Keratinocyte (primary cell): Measurements from ENCODE around the gene MTX2. TPM values are rescaled to one million over a fixed set of nuclear protein-coding genes. Genes with fewer than 3 reads are reported as not detected.

Experiments
- DNase-seq: peaks from one replicate; pipeline ENCODE4 v3.0.0-alpha.2; 2011; ENCODE audit warnings: low read depth, missing footprints, low spot score
- FAIRE-seq: peaks from 2 replicates; lab custom pipeline; 2011; peaks lifted over from hg19 to GRCh38; lab: Jason Lieb, UNC
- H2AFZ ChIP-seq: 2 replicates; pipeline ENCODE4 v1.6.0; 2012; ENCODE audit warnings: low read length, control low read depth, inconsistent platforms; ENCODE audit not compliant: control insufficient read depth
- H3K27ac ChIP-seq: 2 replicates; pipeline ENCODE4 v1.5.1; 2011; ENCODE audit warnings: low read length; ENCODE audit not compliant: control insufficient read depth, insufficient read depth
- H3K27me3 ChIP-seq: 3 replicates; pipeline ENCODE4 v1.6.0; 2011; ENCODE audit warnings: low read length; ENCODE audit not compliant: control insufficient read depth, insufficient read depth; ENCODE audit errors: extremely low read depth
- H3K36me3 ChIP-seq, 2 experiments: 2 replicates in 1 of 2; 3 replicates in 1 of 2; pipeline ENCODE4 v1.5.1; 2011; ENCODE audit warnings: low read length in 2 of 2, mild to moderate bottlenecking in 1 of 2; ENCODE audit not compliant: control insufficient read depth in 2 of 2, insufficient read depth in 2 of 2; ENCODE audit errors: extremely low read depth in 1 of 2
- H3K4me1 ChIP-seq: 3 replicates; pipeline ENCODE4 v1.5.1; 2011; ENCODE audit warnings: low read length; ENCODE audit not compliant: control insufficient read depth, insufficient read depth; ENCODE audit errors: extremely low read depth
- H3K4me2 ChIP-seq: 3 replicates; pipeline ENCODE4 v1.6.0; 2011; ENCODE audit warnings: low read depth, low read length; ENCODE audit not compliant: control insufficient read depth, insufficient read depth; ENCODE audit errors: extremely low read depth
- H3K4me3 ChIP-seq, 3 experiments: fragments of 200-600 bp in 1 of 3; sonication (generic) in 1 of 3; 2 replicates in 2 of 3; 3 replicates in 1 of 3; pipeline ENCODE4 v1.5.1; 2011 to 2016; ENCODE audit warnings: low read length in 3 of 3, mild to moderate bottlenecking in 3 of 3, control low read depth in 2 of 3, inconsistent platforms in 1 of 3, low read depth in 1 of 3, mixed read lengths in 1 of 3, mixed run types in 1 of 3, moderate library complexity in 1 of 3; ENCODE audit not compliant: control insufficient read depth in 2 of 3, insufficient read depth in 2 of 3; ENCODE audit errors: extremely low read depth in 1 of 3
- H3K79me2 ChIP-seq: 2 replicates; pipeline ENCODE4 v1.6.0; 2012; ENCODE audit warnings: low read length; ENCODE audit not compliant: control insufficient read depth, insufficient read depth
- H3K9ac ChIP-seq: 3 replicates; pipeline ENCODE4 v1.6.0; 2011; ENCODE audit warnings: low read length; ENCODE audit not compliant: control insufficient read depth, insufficient read depth; ENCODE audit errors: extremely low read depth
- H3K9me1 ChIP-seq: 3 replicates; pipeline ENCODE4 v1.6.0; 2011; ENCODE audit warnings: low read length; ENCODE audit not compliant: control insufficient read depth, insufficient read depth; ENCODE audit errors: extremely low read depth
- H3K9me3 ChIP-seq: 2 replicates; pipeline ENCODE4 v1.5.1; 2012; ENCODE audit warnings: low read depth, low read length; ENCODE audit not compliant: control insufficient read depth
- H4K20me1 ChIP-seq: 3 replicates; pipeline ENCODE4 v1.6.0; 2011; ENCODE audit warnings: low read length; ENCODE audit not compliant: control insufficient read depth, insufficient read depth; ENCODE audit errors: extremely low read depth
- CTCF ChIP-seq, 3 experiments: IDR thresholded peaks in 1 of 3; conservative IDR thresholded peaks in 1 of 3; optimal IDR thresholded peaks in 1 of 3; 2 replicates in 2 of 3; 3 replicates in 1 of 3; pipeline versions ENCODE3 to v1.5.1; 2011; ENCODE audit warnings: low read length in 3 of 3, mild to moderate bottlenecking in 3 of 3, moderate library complexity in 2 of 3, control low read depth in 1 of 3, inconsistent platforms in 1 of 3; ENCODE audit not compliant: insufficient read depth in 2 of 3; ENCODE audit errors: extremely low read depth in 1 of 3
- EZH2 ChIP-seq: IDR thresholded peaks from one replicate; pipeline ENCODE4 v1.6.1; 2012; ENCODE audit warnings: inconsistent platforms, mild to moderate bottlenecking, low read length, moderate library complexity
- dilution Hi-C: fragments of 300-500 bp; cut with MboI; formaldehyde crosslinking; loops from one replicate; pipeline ENCODE4 v1.7.0; 2020; ENCODE audit warnings: low sequenced_read_pairs; ENCODE audit not compliant: extremely low pct_ligation_motif_present
- polyA plus RNA-seq, 5 experiments: library from polyadenylated mRNA; depleted of rRNA in 3 of 5; stranded (reverse) in 3 of 5; stranded (forward) in 1 of 5; unstranded in 1 of 5; fragments of >200 nt; gene quantifications; 1 replicate in 1 of 5; 2 replicates in 3 of 5; 3 replicates in 1 of 5; pipeline versions ENCODE4 v1.2.1 to v1.2.3, GENCODE V29; 2011 to 2012; ENCODE audit warnings: missing spikeins in 2 of 5, low read depth in 1 of 5, low replicate concordance in 1 of 5

Gene MTX2
- polyA plus RNA-seq, 1 donor (not counting 4 experiments of a cell fraction or from before 2014, with no cell fraction given), result 60.3 TPM

DNA sequence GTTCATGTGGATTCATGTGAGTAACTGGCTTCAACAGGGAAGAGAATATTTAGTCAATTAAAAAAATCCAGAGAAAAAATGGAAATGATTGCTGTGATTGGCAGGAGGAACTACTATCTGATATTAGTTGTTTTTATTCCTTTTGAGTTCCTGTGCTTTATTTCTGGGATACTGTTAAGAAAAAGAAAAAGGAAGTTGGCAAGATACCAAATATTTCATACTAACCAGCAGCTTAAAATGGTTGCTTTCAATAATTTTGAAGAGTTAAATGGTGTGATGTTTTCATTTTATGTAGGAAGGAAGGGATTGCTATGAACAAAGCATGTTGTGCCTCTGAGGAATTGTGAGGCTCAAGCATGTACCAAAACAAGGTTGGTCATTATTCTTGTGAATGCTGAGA, 8.1 kb upstream of the MTX2 start:
- H3K27me3 ChIP-seq, result no peaks in the 10 kb centered on the region
- dilution Hi-C loops, result no loop called here
- DNase-seq (no peak), FAIRE-seq (no peak)
- H3K4me2 ChIP-seq, result no peak overlapping the region
- no peaks in the 10 kb centered on the region for H3K79me2 ChIP-seq
- H3K9me1 ChIP-seq, result no peaks in the 10 kb centered on the region
- no peak overlapping the region for H3K27ac ChIP-seq
- no peaks in the 10 kb centered on the region for H3K36me3 ChIP-seq
- H4K20me1 ChIP-seq, result no peaks in the 10 kb centered on the region
- H3K4me3 ChIP-seq, result no peak overlapping the region
- no peaks in the 10 kb centered on the region for H3K4me1 ChIP-seq
- no peaks in the 10 kb centered on the region for H3K9me3 ChIP-seq
- TF ChIP-seq EZH2, result no peak
- no peak for TF ChIP-seq CTCF (optimal IDR thresholded peaks at IDR 0.05 in 1 of 3, IDR thresholded peaks at IDR 0.05 in 1 of 3, conservative IDR thresholded peaks at IDR 0.05 in 1 of 3; ENCODE audit: extremely low read depth in 1 of 3, insufficient read depth in 2 of 3, low read length in 3 of 3)
- no peak overlapping the region for H2AFZ ChIP-seq
- no peak overlapping the region for H3K9ac ChIP-seq

GRCh38 chr2:176268976-176269318, 295 bp upstream of the MTX2 start:
- Histone ChIP-seq H3K9me1 (peaks cover 4% of the 10 kb centered on the region), H4K20me1 (no peaks in the 10 kb centered on the region), H3K27me3 (no peaks in the 10 kb centered on the region), H3K9ac (peak overlapping the region; percentile 85), H3K27ac (peak overlapping the region; percentile 83), H3K4me3 (peak overlapping the region; percentile 82 to 96 (median 87)), H3K4me2 (peak overlapping the region; percentile 80), H3K79me2 (peaks cover 33% of the 10 kb centered on the region), H3K9me3 (no peaks in the 10 kb centered on the region), H3K4me1 (peaks cover 5% of the 10 kb centered on the region), H2AFZ (peak overlapping the region; percentile 98), H3K36me3 (peaks cover 0 to 3% of the 10 kb centered on the region in 2 experiments)
- dilution Hi-C loops, result no loop called here
- DNase-seq (no peak), FAIRE-seq (no peak)
- no peak for TF ChIP-seq EZH2
- no peak for TF ChIP-seq CTCF (optimal IDR thresholded peaks at IDR 0.05 in 1 of 3, IDR thresholded peaks at IDR 0.05 in 1 of 3, conservative IDR thresholded peaks at IDR 0.05 in 1 of 3; ENCODE audit: extremely low read depth in 1 of 3, insufficient read depth in 2 of 3, low read length in 3 of 3)
